ENCODE results near the gene FUOM.

The FUOM gene

GRCh38 chr10:133350283-133350949 is 7.4 kb downstream of the FUOM start:
- ATAC-seq = no peak

GRCh38 chr10:133349577-133350011 is 8.2 kb downstream of the FUOM start:
- ATAC-seq = no peak

- ATAC-seq = no peak
Measured at GRCh38 chr10:133349160-133349568, 8.7 kb downstream of the FUOM start.

- ATAC-seq = no peak
Measured at GRCh38 chr10:133347710-133348517, 9.9 kb downstream of the FUOM start.

- ATAC-seq = no peak
Measured at GRCh38 chr10:133346413-133346812, 11.4 kb downstream of the FUOM start.

- ATAC-seq = no peak
Measured at GRCh38 chr10:133344236-133344635, 13.6 kb downstream of the FUOM start.

GRCh38 chr10:133343558-133343957 is 14.3 kb downstream of the FUOM start:
- no peak for ATAC-seq

GRCh38 chr10:133342942-133343341 is 14.9 kb downstream of the FUOM start:
- no peak for ATAC-seq

GRCh38 chr10:133341983-133342382 is 15.8 kb downstream of the FUOM start:
- ATAC-seq = no peak

GRCh38 chr10:133339708-133340380 is 18.0 kb downstream of the FUOM start:
- no peak for ATAC-seq

GRCh38 chr10:133338080-133339071 is 19.4 kb downstream of the FUOM start:
- ATAC-seq = no peak

GRCh38 chr10:133337370-133337725 is 20.5 kb downstream of the FUOM start:
- no peak for ATAC-seq

GRCh38 chr10:133336577-133337369 is 21.0 kb downstream of the FUOM start, which contains the start of gene CALY:
TSS of gene CALY (minus strand) at chr10:133336896. CDS start at chr10:133328989, 7,907 bp downstream.
- ATAC-seq = peak; percentile 49 to 56

- ATAC-seq = no peak
Measured at GRCh38 chr10:133336118-133336576, 21.7 kb downstream of the FUOM start.

GRCh38 chr10:133335246-133336117 is 22.3 kb downstream of the FUOM start:
- peak; percentile 24 to 59 for ATAC-seq

GRCh38 chr10:133334503-133335245 is 23.1 kb downstream of the FUOM start:
- peak; percentile 29 to 48 for ATAC-seq

GRCh38 chr10:133332936-133333699 is 24.7 kb downstream of the FUOM start:
- no peak for ATAC-seq

GRCh38 chr10:133329491-133330202 is 28.2 kb downstream of the FUOM start:
- ATAC-seq = peak; percentile 92 to 95
